GM23338 (cell line): ENCODE measurements around the gene GALNT7. TPM values are rescaled to one million over a fixed set of nuclear protein-coding genes. Genes with fewer than 3 reads are reported as not detected.

Experiments used
- ATAC-seq: fragments of 200-7000 bp; cut with Tn5 transposase; 3 replicates; pipeline ENCODE4 v1.9.1; 2020
- DNase-seq: peaks from one replicate; pipeline ENCODE4 v3.0.0-alpha.2; 2015; ENCODE audit warnings: low spot score
- H2AFZ ChIP-seq: fragments of 200-600 bp; sonication (generic); 2 replicates; pipeline ENCODE4 v1.8.0; 2016; ENCODE audit warnings: antibody characterized with exemption, mild to moderate bottlenecking, moderate library complexity
- H3F3A ChIP-seq: fragments of 200-600 bp; sonication (generic); replicated peaks from 2 replicates; pipeline ENCODE4 v1.8.0; 2017; ENCODE audit warnings: antibody characterized with exemption, mixed run types, low read depth
- H3K27ac ChIP-seq: fragments of 200-600 bp; sonication (generic); 2 replicates; pipeline ENCODE4 v1.6.1; 2016; ENCODE audit warnings: low read depth
- H3K27me3 ChIP-seq: fragments of 200-600 bp; sonication (generic); 2 replicates; pipeline ENCODE4 v1.8.0; 2016; ENCODE audit warnings: mild to moderate bottlenecking, mixed run types, moderate library complexity; ENCODE audit not compliant: insufficient read depth
- H3K36me3 ChIP-seq: fragments of 200-600 bp; sonication (generic); 2 replicates; pipeline ENCODE4 v1.8.0; 2016; ENCODE audit warnings: mild to moderate bottlenecking; ENCODE audit not compliant: insufficient read depth
- H3K4me1 ChIP-seq: fragments of 200-600 bp; sonication (generic); 2 replicates; pipeline ENCODE4 v1.8.0; 2016; ENCODE audit warnings: mild to moderate bottlenecking, moderate library complexity; ENCODE audit not compliant: insufficient read depth
- H3K4me2 ChIP-seq: fragments of 200-600 bp; sonication (generic); 2 replicates; pipeline ENCODE4 v1.7.1; 2017; ENCODE audit warnings: mixed run types
- H3K4me3 ChIP-seq: fragments of 200-600 bp; sonication (generic); 2 replicates; pipeline ENCODE4 v1.6.1; 2016; ENCODE audit warnings: mixed run types
- H3K79me2 ChIP-seq: fragments of 200-600 bp; sonication (generic); replicated peaks from 2 replicates; pipeline ENCODE4 v1.8.0; 2017; ENCODE audit warnings: mild to moderate bottlenecking; ENCODE audit not compliant: insufficient read depth
- H3K9me2 ChIP-seq: fragments of 200-600 bp; sonication (generic); 2 replicates; pipeline ENCODE4 v1.8.0; 2017; ENCODE audit not compliant: insufficient read depth
- H4K20me1 ChIP-seq: fragments of 200-600 bp; sonication (generic); replicated peaks from 2 replicates; pipeline ENCODE4 v1.8.0; 2017; ENCODE audit warnings: mild to moderate bottlenecking; ENCODE audit not compliant: insufficient read depth
- H3K27ac Mint-ChIP-seq: 2 replicates; pipeline ENCODE4 v1.8.0; 2020; ENCODE audit warnings: inconsistent platforms, mild to moderate bottlenecking, moderate library complexity, mixed read lengths
- H3K27me3 Mint-ChIP-seq: 3 replicates; pipeline ENCODE4 v1.8.0; 2022; ENCODE audit warnings: low read depth, mild to moderate bottlenecking, moderate library complexity, mixed read lengths, inconsistent platforms; ENCODE audit not compliant: insufficient read depth, poor library complexity
- H3K36me3 Mint-ChIP-seq: 3 replicates; pipeline ENCODE4 v1.8.0; 2021; ENCODE audit warnings: low read depth, mild to moderate bottlenecking, inconsistent platforms, moderate library complexity, mixed read lengths
- H3K4me1 Mint-ChIP-seq: 3 replicates; pipeline ENCODE4 v1.8.0; 2020; ENCODE audit warnings: mild to moderate bottlenecking, inconsistent platforms, mixed read lengths
- H3K4me3 Mint-ChIP-seq: 3 replicates; pipeline ENCODE4 v1.8.0; 2021; ENCODE audit warnings: moderate library complexity, mild to moderate bottlenecking, inconsistent platforms, mixed read lengths
- H3K9me3 Mint-ChIP-seq: 3 replicates; pipeline ENCODE4 v1.8.0; 2020; ENCODE audit warnings: moderate library complexity, mild to moderate bottlenecking, inconsistent platforms, mixed read lengths
- CREB1 ChIP-seq: fragments of 250-450 bp; sonication (Bioruptor Pico); IDR thresholded peaks from 2 replicates; pipeline ENCODE4 v1.5.0; 2020; ENCODE audit warnings: low read depth, mild to moderate bottlenecking, moderate library complexity
- EZH2 ChIP-seq: fragments of 200-600 bp; sonication (generic); IDR thresholded peaks from one replicate; pipeline ENCODE4 v1.8.0; 2017; ENCODE audit warnings: antibody characterized with exemption, mild to moderate bottlenecking, low read depth; ENCODE audit not compliant: unreplicated experiment
- EZH2phosphoT487 ChIP-seq: fragments of 200-600 bp; sonication (generic); IDR thresholded peaks from one replicate; pipeline ENCODE4 v1.8.1; 2018; ENCODE audit warnings: antibody characterized with exemption; ENCODE audit not compliant: unreplicated experiment
- JUNB ChIP-seq: IDR thresholded peaks from one replicate; pipeline ENCODE4 v1.6.1; 2016; ENCODE audit warnings: antibody characterized with exemption; ENCODE audit not compliant: unreplicated experiment
- NANOG ChIP-seq: IDR thresholded peaks from 2 replicates; pipeline ENCODE4 v1.6.1; 2016; ENCODE audit warnings: antibody characterized with exemption, borderline replicate concordance
- POLR2AphosphoS5 ChIP-seq: IDR thresholded peaks from 2 replicates; pipeline ENCODE4 v1.6.1; 2016; ENCODE audit warnings: antibody characterized with exemption, low read depth
- STAT1 ChIP-seq: IDR thresholded peaks from one replicate; pipeline ENCODE4 v1.6.1; 2016; ENCODE audit warnings: antibody characterized with exemption; ENCODE audit not compliant: unreplicated experiment
- ZNF114 ChIP-seq: fragments of 250-450 bp; sonication (Bioruptor Pico); IDR thresholded peaks from 2 replicates; pipeline ENCODE4 v1.5.0; 2020; ENCODE audit warnings: mild to moderate bottlenecking, moderate library complexity
- ZNF331 ChIP-seq: fragments of 250-450 bp; sonication (Bioruptor Pico); IDR thresholded peaks from 2 replicates; pipeline ENCODE4 v1.5.0; 2020; ENCODE audit warnings: low read depth, mild to moderate bottlenecking, moderate library complexity
- polyA plus RNA-seq: library from polyadenylated mRNA; unstranded; fragments of >200 nt; fragmentation: Nextera tagmentation; extraction: Ambion mirVana; gene quantifications from 2 replicates; pipeline ENCODE4 v1.2.1, GENCODE V29; 2016
- total RNA-seq: library from RNA; depleted of rRNA; stranded (reverse); fragments of >200 nt; shearing (Covaris generic); gene quantifications from 2 replicates; pipeline ENCODE4 v1.2.3, GENCODE V29; 2014
- TF ChIP-seq, protein P1 (sequence below): fragments of 250-450 bp; sonication (Bioruptor Pico); IDR thresholded peaks from 2 replicates; pipeline ENCODE4 v1.5.0; 2020; ENCODE audit warnings: mild to moderate bottlenecking, moderate library complexity
- TF ChIP-seq, protein P2 (sequence below): IDR thresholded peaks from 2 replicates; pipeline ENCODE4 v1.6.1; 2016; ENCODE audit warnings: antibody characterized with exemption
- TF ChIP-seq, protein P3 (sequence below): IDR thresholded peaks from one replicate; pipeline ENCODE4 v1.6.1; 2018; ENCODE audit warnings: antibody characterized with exemption; ENCODE audit not compliant: unreplicated experiment
- TF ChIP-seq, protein P4 (sequence below), 2 experiments: fragments of 200-600 bp in 1 of 2; sonication (generic) in 1 of 2; conservative IDR thresholded peaks; 2 replicates each; pipeline versions ENCODE4 v1.5.1 to v1.6.1; 2016 to 2017; ENCODE audit warnings: antibody characterized with exemption in 2 of 2, low read depth in 2 of 2, mild to moderate bottlenecking in 2 of 2, moderate library complexity in 1 of 2

The GALNT7 gene
- total and polyA plus RNA-seq, 2 experiments from 2014 or later: 31.8 to 72.2 TPM

DNA sequence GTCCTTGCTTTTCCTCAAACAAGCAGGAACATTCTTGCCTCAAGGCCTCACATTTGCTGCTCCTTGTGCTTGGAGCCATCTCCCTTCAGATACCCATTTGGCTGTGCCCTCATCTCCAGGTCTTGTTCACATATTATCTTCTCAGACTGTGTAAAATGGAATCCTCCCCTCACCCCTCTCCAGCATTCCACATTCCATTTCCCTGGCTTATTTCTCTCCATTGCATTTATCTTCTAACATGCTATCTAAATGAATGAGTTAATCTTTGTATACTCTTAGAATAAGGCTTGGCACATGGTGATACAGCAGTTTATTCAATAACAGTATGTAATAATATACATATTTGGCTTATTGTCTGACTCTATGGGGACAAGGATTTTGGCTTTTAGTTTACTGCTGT is 8.8 kb upstream of the GALNT7 start:
- Histone ChIP-seq H2AFZ (no peak overlapping the region), H3K4me3 (no peak overlapping the region), H3K9me2 (no peaks in the 10 kb centered on the region), H3K27me3 (no peaks in the 10 kb centered on the region), H4K20me1 (no peaks in the 10 kb centered on the region), H3K4me1 (no peaks in the 10 kb centered on the region; the same call in 1 of the 2 replicates), H3K27ac (no peak overlapping the region), H3F3A (no peaks in the 10 kb centered on the region), H3K79me2 (no peaks in the 10 kb centered on the region), H3K4me2 (no peak overlapping the region), H3K36me3 (no peaks in the 10 kb centered on the region)
- no peak for ATAC-seq
- Mint-ChIP-seq H3K36me3 (peaks cover 7% of the 10 kb centered on the region), H3K27me3 (peaks cover under 1% of the 10 kb centered on the region), H3K4me1 (peaks cover 10% of the 10 kb centered on the region), H3K27ac (no peak overlapping the region), H3K9me3 (no peaks in the 10 kb centered on the region), H3K4me3 (no peak overlapping the region)
- DNase-seq: no peak
- no peak for TF ChIP-seq EZH2
- TF ChIP-seq CREB1 (CRISPR knock-in tag): no peak
- TF ChIP-seq STAT1: no peak
- TF ChIP-seq, protein P1, sequence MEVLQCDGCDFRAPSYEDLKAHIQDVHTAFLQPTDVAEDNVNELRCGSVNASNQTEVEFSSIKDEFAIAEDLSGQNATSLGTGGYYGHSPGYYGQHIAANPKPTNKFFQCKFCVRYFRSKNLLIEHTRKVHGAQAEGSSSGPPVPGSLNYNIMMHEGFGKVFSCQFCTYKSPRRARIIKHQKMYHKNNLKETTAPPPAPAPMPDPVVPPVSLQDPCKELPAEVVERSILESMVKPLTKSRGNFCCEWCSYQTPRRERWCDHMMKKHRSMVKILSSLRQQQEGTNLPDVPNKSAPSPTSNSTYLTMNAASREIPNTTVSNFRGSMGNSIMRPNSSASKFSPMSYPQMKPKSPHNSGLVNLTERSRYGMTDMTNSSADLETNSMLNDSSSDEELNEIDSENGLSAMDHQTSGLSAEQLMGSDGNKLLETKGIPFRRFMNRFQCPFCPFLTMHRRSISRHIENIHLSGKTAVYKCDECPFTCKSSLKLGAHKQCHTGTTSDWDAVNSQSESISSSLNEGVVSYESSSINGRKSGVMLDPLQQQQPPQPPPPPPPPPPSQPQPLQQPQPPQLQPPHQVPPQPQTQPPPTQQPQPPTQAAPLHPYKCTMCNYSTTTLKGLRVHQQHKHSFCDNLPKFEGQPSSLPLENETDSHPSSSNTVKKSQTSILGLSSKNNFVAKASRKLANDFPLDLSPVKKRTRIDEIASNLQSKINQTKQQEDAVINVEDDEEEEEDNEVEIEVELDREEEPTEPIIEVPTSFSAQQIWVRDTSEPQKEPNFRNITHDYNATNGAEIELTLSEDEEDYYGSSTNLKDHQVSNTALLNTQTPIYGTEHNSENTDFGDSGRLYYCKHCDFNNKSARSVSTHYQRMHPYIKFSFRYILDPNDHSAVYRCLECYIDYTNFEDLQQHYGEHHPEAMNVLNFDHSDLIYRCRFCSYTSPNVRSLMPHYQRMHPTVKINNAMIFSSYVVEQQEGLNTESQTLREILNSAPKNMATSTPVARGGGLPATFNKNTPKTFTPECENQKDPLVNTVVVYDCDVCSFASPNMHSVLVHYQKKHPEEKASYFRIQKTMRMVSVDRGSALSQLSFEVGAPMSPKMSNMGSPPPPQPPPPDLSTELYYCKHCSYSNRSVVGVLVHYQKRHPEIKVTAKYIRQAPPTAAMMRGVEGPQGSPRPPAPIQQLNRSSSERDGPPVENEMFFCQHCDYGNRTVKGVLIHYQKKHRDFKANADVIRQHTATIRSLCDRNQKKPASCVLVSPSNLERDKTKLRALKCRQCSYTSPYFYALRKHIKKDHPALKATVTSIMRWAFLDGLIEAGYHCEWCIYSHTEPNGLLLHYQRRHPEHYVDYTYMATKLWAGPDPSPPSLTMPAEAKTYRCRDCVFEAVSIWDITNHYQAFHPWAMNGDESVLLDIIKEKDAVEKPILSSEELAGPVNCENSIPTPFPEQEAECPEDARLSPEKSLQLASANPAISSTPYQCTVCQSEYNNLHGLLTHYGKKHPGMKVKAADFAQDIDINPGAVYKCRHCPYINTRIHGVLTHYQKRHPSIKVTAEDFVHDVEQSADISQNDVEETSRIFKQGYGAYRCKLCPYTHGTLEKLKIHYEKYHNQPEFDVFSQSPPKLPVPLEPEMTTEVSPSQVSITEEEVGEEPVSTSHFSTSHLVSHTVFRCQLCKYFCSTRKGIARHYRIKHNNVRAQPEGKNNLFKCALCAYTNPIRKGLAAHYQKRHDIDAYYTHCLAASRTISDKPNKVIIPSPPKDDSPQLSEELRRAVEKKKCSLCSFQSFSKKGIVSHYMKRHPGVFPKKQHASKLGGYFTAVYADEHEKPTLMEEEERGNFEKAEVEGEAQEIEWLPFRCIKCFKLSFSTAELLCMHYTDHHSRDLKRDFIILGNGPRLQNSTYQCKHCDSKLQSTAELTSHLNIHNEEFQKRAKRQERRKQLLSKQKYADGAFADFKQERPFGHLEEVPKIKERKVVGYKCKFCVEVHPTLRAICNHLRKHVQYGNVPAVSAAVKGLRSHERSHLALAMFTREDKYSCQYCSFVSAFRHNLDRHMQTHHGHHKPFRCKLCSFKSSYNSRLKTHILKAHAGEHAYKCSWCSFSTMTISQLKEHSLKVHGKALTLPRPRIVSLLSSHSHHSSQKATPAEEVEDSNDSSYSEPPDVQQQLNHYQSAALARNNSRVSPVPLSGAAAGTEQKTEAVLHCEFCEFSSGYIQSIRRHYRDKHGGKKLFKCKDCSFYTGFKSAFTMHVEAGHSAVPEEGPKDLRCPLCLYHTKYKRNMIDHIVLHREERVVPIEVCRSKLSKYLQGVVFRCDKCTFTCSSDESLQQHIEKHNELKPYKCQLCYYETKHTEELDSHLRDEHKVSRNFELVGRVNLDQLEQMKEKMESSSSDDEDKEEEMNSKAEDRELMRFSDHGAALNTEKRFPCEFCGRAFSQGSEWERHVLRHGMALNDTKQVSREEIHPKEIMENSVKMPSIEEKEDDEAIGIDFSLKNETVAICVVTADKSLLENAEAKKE (CRISPR knock-in tag): no peak
- no peak for TF ChIP-seq ZNF114
- TF ChIP-seq, protein P2, sequence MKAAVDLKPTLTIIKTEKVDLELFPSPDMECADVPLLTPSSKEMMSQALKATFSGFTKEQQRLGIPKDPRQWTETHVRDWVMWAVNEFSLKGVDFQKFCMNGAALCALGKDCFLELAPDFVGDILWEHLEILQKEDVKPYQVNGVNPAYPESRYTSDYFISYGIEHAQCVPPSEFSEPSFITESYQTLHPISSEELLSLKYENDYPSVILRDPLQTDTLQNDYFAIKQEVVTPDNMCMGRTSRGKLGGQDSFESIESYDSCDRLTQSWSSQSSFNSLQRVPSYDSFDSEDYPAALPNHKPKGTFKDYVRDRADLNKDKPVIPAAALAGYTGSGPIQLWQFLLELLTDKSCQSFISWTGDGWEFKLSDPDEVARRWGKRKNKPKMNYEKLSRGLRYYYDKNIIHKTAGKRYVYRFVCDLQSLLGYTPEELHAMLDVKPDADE: no peak
- TF ChIP-seq, protein P3, sequence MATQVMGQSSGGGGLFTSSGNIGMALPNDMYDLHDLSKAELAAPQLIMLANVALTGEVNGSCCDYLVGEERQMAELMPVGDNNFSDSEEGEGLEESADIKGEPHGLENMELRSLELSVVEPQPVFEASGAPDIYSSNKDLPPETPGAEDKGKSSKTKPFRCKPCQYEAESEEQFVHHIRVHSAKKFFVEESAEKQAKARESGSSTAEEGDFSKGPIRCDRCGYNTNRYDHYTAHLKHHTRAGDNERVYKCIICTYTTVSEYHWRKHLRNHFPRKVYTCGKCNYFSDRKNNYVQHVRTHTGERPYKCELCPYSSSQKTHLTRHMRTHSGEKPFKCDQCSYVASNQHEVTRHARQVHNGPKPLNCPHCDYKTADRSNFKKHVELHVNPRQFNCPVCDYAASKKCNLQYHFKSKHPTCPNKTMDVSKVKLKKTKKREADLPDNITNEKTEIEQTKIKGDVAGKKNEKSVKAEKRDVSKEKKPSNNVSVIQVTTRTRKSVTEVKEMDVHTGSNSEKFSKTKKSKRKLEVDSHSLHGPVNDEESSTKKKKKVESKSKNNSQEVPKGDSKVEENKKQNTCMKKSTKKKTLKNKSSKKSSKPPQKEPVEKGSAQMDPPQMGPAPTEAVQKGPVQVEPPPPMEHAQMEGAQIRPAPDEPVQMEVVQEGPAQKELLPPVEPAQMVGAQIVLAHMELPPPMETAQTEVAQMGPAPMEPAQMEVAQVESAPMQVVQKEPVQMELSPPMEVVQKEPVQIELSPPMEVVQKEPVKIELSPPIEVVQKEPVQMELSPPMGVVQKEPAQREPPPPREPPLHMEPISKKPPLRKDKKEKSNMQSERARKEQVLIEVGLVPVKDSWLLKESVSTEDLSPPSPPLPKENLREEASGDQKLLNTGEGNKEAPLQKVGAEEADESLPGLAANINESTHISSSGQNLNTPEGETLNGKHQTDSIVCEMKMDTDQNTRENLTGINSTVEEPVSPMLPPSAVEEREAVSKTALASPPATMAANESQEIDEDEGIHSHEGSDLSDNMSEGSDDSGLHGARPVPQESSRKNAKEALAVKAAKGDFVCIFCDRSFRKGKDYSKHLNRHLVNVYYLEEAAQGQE: no peak
- TF ChIP-seq EZH2phosphoT487: no peak
- no peak for TF ChIP-seq JUNB
- TF ChIP-seq NANOG: no peak
- TF ChIP-seq, protein P4, sequence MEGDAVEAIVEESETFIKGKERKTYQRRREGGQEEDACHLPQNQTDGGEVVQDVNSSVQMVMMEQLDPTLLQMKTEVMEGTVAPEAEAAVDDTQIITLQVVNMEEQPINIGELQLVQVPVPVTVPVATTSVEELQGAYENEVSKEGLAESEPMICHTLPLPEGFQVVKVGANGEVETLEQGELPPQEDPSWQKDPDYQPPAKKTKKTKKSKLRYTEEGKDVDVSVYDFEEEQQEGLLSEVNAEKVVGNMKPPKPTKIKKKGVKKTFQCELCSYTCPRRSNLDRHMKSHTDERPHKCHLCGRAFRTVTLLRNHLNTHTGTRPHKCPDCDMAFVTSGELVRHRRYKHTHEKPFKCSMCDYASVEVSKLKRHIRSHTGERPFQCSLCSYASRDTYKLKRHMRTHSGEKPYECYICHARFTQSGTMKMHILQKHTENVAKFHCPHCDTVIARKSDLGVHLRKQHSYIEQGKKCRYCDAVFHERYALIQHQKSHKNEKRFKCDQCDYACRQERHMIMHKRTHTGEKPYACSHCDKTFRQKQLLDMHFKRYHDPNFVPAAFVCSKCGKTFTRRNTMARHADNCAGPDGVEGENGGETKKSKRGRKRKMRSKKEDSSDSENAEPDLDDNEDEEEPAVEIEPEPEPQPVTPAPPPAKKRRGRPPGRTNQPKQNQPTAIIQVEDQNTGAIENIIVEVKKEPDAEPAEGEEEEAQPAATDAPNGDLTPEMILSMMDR (conservative IDR thresholded peaks at IDR 0.05; ENCODE audit: low read depth in 2 of 2): no peak
- no peak for TF ChIP-seq ZNF331 (CRISPR knock-in tag)
- no peak for TF ChIP-seq POLR2AphosphoS5
